ENCODE measurements around the gene CEP120.

The CEP120 gene

DNA sequence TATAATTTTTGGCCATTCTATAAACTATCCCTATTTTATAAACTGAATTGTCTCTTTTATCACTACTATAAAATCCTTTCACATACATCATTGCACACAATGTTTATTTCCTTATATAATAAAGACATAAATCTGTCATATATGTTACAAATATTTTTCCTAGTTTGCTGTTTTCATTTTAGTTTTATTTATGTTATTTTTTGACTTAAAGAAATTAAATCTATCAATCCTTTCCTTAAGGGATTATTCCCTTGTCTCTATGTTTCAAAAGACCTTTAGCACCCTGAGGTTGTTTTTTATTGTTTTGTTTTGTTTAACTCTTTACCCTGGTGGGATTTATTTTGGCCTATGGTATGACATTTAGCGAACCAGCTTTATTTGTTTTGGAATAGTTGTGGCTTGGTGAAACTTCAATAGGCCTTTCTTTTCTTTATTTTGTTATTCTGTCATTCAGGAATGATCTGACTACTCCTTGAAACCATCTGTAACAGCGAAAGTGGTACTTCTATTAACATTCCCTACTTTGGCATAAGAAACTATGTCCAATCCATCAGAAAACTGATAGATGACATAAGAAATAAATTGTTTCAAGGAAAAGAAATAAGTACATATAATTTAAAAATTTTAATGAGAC lies 125.9 kb downstream of the CEP120 start:
- DNase-seq = no peak

All from NCI-H524 treated with DMSO at 0.1 percent for 48 hours (cell line).